HepG2 (cell line): ENCODE results near the gene TNFAIP6. TPM values are rescaled to one million over a fixed set of nuclear protein-coding genes. Genes with fewer than 3 reads are reported as not detected.

Source experiments
- ATAC-seq: fragments of 200-7000 bp; cut with Tn5 transposase; 3 replicates; pipeline ENCODE4 v1.9.1; 2020; ENCODE audit warnings: mild to moderate bottlenecking, moderate library complexity
- BruUV-seq: library from RNA; stranded (reverse); fragments of 400-500 nt; replicated peaks from 2 replicates; lab custom pipeline; 2021; lab: Mats Ljungman, UMichigan
- CTCF ChIA-PET: fragments of 300-600 bp; formaldehyde crosslinking; extraction: SDS; loops from one replicate; lab custom pipeline; 2021; ENCODE audit warnings: low total read pairs, inconsistent platforms, low intra/inter-chr PET ratio; lab: Yijun Ruan, JAX
- POLR2A ChIA-PET: fragments of 350-600 bp; sonication (Branson Sonifier 250); formaldehyde crosslinking; loops from one replicate; lab custom pipeline; 2020; ENCODE audit warnings: antibody characterized with exemption, inconsistent platforms; lab: Yijun Ruan, JAX
- DNase-seq: peaks from one replicate; pipeline ENCODE4 v3.0.0-alpha.2; 2015; ENCODE audit warnings: low spot score
- FAIRE-seq: peaks from 3 replicates; lab custom pipeline; 2011; peaks lifted over from hg19 to GRCh38; lab: Jason Lieb, UNC
- H2AFZ ChIP-seq: one replicate; pipeline ENCODE4 v1.6.1; 2011; ENCODE audit warnings: low read length, inconsistent platforms
- H3K27ac ChIP-seq: fragments of 300-600 bp; 3 replicates; pipeline ENCODE4 v1.8.0; 2011; ENCODE audit warnings: mixed run types, mild to moderate bottlenecking, mixed read lengths, low read length, inconsistent platforms; ENCODE audit not compliant: insufficient read depth; ENCODE audit errors: extremely low read length
- H3K27me3 ChIP-seq, 2 experiments: fragments of 200-600 bp in 1 of 2; 2 replicates in 1 of 2; 3 replicates in 1 of 2; pipeline versions ENCODE4 v1.6.0 to v1.8.0; 2011; ENCODE audit warnings: low read length in 2 of 2, mild to moderate bottlenecking in 2 of 2, moderate library complexity in 2 of 2, inconsistent platforms in 1 of 2; ENCODE audit not compliant: insufficient read depth in 2 of 2, control insufficient read depth in 1 of 2
- H3K36me3 ChIP-seq, 2 experiments: fragments of 200-600 bp in 1 of 2; replicated peaks in 1 of 2; 2 replicates in 1 of 2; 3 replicates in 1 of 2; pipeline versions ENCODE4 v1.5.1 to v1.8.0; 2011; ENCODE audit warnings: low read length in 2 of 2, inconsistent platforms in 1 of 2; ENCODE audit not compliant: insufficient read depth in 2 of 2, control insufficient read depth in 1 of 2
- H3K4me1 ChIP-seq: 2 replicates; pipeline ENCODE4 v1.5.1; 2012; ENCODE audit warnings: low read length, inconsistent platforms; ENCODE audit not compliant: insufficient read depth
- H3K4me2 ChIP-seq: 2 replicates; pipeline ENCODE4 v1.6.0; 2011; ENCODE audit warnings: low read depth, low read length, inconsistent platforms
- H3K4me3 ChIP-seq, 3 experiments: fragments of 200-600 bp in 1 of 3; sonication (generic), shearing (Covaris generic) in 1 of 3; replicated peaks in 1 of 3; 2 replicates each; pipeline ENCODE4 v1.5.1; 2011 to 2016; ENCODE audit warnings: low read length in 3 of 3, inconsistent platforms in 2 of 3, low read depth in 2 of 3, mild to moderate bottlenecking in 2 of 3, control low read depth in 1 of 3, mixed read lengths in 1 of 3; ENCODE audit not compliant: insufficient read depth in 1 of 3
- H3K79me2 ChIP-seq: one replicate; pipeline ENCODE4 v1.6.1; 2011; ENCODE audit warnings: low read length, inconsistent platforms; ENCODE audit not compliant: insufficient read depth
- H3K9ac ChIP-seq: 2 replicates; pipeline ENCODE4 v1.6.0; 2011; ENCODE audit warnings: mild to moderate bottlenecking, low read depth, low read length, inconsistent platforms; ENCODE audit not compliant: insufficient read depth
- H3K9me3 ChIP-seq: 2 replicates; pipeline ENCODE4 v1.5.1; 2012; ENCODE audit warnings: mild to moderate bottlenecking, low read length
- H4K20me1 ChIP-seq: 2 replicates; pipeline ENCODE4 v1.6.0; 2011; ENCODE audit warnings: inconsistent platforms, mild to moderate bottlenecking, low read length, moderate library complexity; ENCODE audit not compliant: insufficient read depth
- AHR ChIP-seq: IDR thresholded peaks from 2 replicates; pipeline ENCODE4 v1.6.1; 2018; ENCODE audit warnings: missing genetic modification reagents, missing compliant biosample characterization
- ATF3 ChIP-seq: sonication (generic); formaldehyde crosslinking; IDR thresholded peaks from 2 replicates; pipeline ENCODE4 v1.4.0; 2020; ENCODE audit warnings: missing genetic modification reagents
- HOXA5 ChIP-seq: sonication (generic); formaldehyde crosslinking; IDR thresholded peaks from 2 replicates; pipeline ENCODE4 v1.4.0; 2020; ENCODE audit warnings: missing genetic modification reagents
- IRX3 ChIP-seq: sonication (generic); formaldehyde crosslinking; IDR thresholded peaks from 2 replicates; pipeline ENCODE4 v1.8.1; 2023; ENCODE audit warnings: mild to moderate bottlenecking, low read depth, missing genetic modification reagents, borderline replicate concordance
- NR0B2 ChIP-seq: sonication (generic); formaldehyde crosslinking; IDR thresholded peaks from 2 replicates; pipeline ENCODE4 v1.4.0; 2020; ENCODE audit warnings: mild to moderate bottlenecking, missing genetic modification reagents
- RBAK ChIP-seq: sonication (generic); formaldehyde crosslinking; IDR thresholded peaks from 2 replicates; pipeline ENCODE4 v1.5.1; 2020; ENCODE audit warnings: mild to moderate bottlenecking, missing genetic modification reagents
- XRCC5 ChIP-seq: fragments of 200-400 bp; formaldehyde crosslinking; optimal IDR thresholded peaks from 2 replicates; pipeline ENCODE3; 2017; ENCODE audit warnings: mild to moderate bottlenecking, low read length
- WGBS: methylation state at CpG from one replicate; pipeline ENCODE4 v1.1.6; 2017; ENCODE audit warnings: low lambda C conversion rate; 5-methylcytosine and 5-hydroxymethylcytosine counted together
- in situ Hi-C: cut with HindIII; loops from 2 replicates; pipeline ENCODE4 v1.10.0; 2017; ENCODE audit warnings: low pct_unique_long_range_greater_than_20kb; ENCODE audit not compliant: extremely low pct_ligation_motif_present
- intact Hi-C: fragments of 100-400 bp; cut with micrococcal nuclease; formaldehyde crosslinking; loops from one replicate; pipeline ENCODE4 v1.10.0; 2022; ENCODE audit not compliant: unreplicated experiment
- polyA plus RNA-seq, 8 experiments: library from polyadenylated mRNA; depleted of rRNA in 3 of 8; stranded (reverse) in 7 of 8; unstranded in 1 of 8; fragments of >200 nt; fragmentation: Illumina TruSeq in 4 of 8; extraction: Trizol in 4 of 8; gene quantifications; 2 replicates each; pipeline versions ENCODE4 v1.2.1 to v1.2.3, GENCODE V29; 2011 to 2016; ENCODE audit warnings: low read depth in 4 of 8, missing spikeins in 1 of 8, mixed read lengths in 1 of 8; ENCODE audit not compliant: insufficient read depth in 1 of 8
- total RNA-seq, 5 experiments: library from RNA; depleted of rRNA; stranded (reverse); fragments of >200 nt; fragmentation: Illumina TruSeq; extraction: Trizol; gene quantifications; 2 replicates each; pipeline ENCODE4 v1.2.3, GENCODE V29; 2016; ENCODE audit warnings: low read depth in 1 of 5
- TF ChIP-seq, protein P1 (sequence below): IDR thresholded peaks from 2 replicates; pipeline ENCODE4 v1.6.1; 2016; ENCODE audit warnings: missing biosample characterization, missing genetic modification reagents, low read depth

Gene TNFAIP6
- total and polyA plus RNA-seq, 2 of the 13 experiments (the other 11 are each of a cell fraction or from before 2014, with no cell fraction given) = not detected

GRCh38 chr2:151374436-151374835 is 17.0 kb downstream of the TNFAIP6 start:
- no TSS peak for BruUV-seq
- FAIRE-seq = no peak
- Histone ChIP-seq H3K27me3 (no peaks in the 10 kb centered on the region), H3K27ac (no peak overlapping the region), H3K79me2 (no peaks in the 10 kb centered on the region), H3K36me3 (no peaks in the 10 kb centered on the region), H4K20me1 (no peaks in the 10 kb centered on the region), H3K9me3 (no peaks in the 10 kb centered on the region)
- in situ Hi-C loops = no loop called here
- POLR2A ChIA-PET = no interaction called here
- TF ChIP-seq XRCC5 = no peak
- TF ChIP-seq IRX3 = no peak
- TF ChIP-seq, protein P1, sequence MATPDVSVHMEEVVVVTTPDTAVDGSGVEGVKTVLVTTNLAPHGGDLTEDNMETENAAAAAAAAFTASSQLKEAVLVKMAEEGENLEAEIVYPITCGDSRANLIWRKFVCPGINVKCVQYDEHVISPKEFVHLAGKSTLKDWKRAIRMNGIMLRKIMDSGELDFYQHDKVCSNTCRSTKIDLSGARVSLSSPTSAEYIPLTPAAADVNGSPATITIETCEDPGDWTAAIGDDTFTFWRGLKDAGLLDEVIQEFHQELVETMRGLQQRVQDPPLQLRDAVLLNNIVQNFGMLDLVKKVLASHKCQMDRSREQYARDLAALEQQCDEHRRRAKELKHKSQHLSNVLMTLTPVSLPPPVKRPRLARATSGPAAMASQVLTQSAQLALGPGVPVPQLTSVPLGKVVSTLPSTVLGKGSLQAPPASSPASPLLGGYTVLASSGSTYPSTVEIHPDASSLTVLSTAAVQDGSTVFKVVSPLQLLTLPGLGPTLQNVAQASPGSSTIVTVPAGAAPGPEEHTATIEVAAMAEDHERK = no peak
- no peak for TF ChIP-seq RBAK (CRISPR knock-in tag)
- no peak for TF ChIP-seq HOXA5 (CRISPR knock-in tag)
- no peak for TF ChIP-seq AHR
- TF ChIP-seq NR0B2 = no peak
- TF ChIP-seq ATF3 (CRISPR knock-in tag) = no peak
- TF ChIP-seq, all 625 proteins: peak for 0
- ATAC-seq = no peak
- 13% methylated on average over 3 of the region's 3 CpGs for whole genome bisulfite sequencing
- intact Hi-C loops = no loop called here
- no peak for DNase-seq
- Histone ChIP-seq H3K4me2 (no peak overlapping the region), H3K4me3 (no peak overlapping the region), H3K4me1 (no peaks in the 10 kb centered on the region), H2AFZ (no peak overlapping the region), H3K9ac (no peak overlapping the region)
- CTCF ChIA-PET = no interaction called here
